Glutamatergic neuron (in vitro differentiated cells): ENCODE results near the gene STX11. TPM values are rescaled to one million over a fixed set of nuclear protein-coding genes. Genes with fewer than 3 reads are reported as not detected.

Experiments used
- DNase-seq: peaks from one replicate; pipeline ENCODE4 v3.0.0; 2022
- H3K27ac Mint-ChIP-seq: one replicate; pipeline ENCODE4 v1.8.0; 2020; ENCODE audit warnings: mild to moderate bottlenecking, mixed read lengths, inconsistent platforms; ENCODE audit not compliant: unreplicated experiment
- H3K27me3 Mint-ChIP-seq: one replicate; pipeline ENCODE4 v1.8.0; 2020; ENCODE audit warnings: mild to moderate bottlenecking, moderate library complexity, mixed read lengths, inconsistent platforms; ENCODE audit not compliant: unreplicated experiment
- H3K36me3 Mint-ChIP-seq: one replicate; pipeline ENCODE4 v1.8.0; 2020; ENCODE audit warnings: mild to moderate bottlenecking, mixed read lengths, inconsistent platforms; ENCODE audit not compliant: unreplicated experiment
- H3K4me1 Mint-ChIP-seq: one replicate; pipeline ENCODE4 v1.8.0; 2020; ENCODE audit warnings: mild to moderate bottlenecking, low read depth, mixed read lengths, inconsistent platforms; ENCODE audit not compliant: unreplicated experiment
- H3K4me3 Mint-ChIP-seq: one replicate; pipeline ENCODE4 v1.8.0; 2020; ENCODE audit warnings: mild to moderate bottlenecking, mixed read lengths, inconsistent platforms; ENCODE audit not compliant: unreplicated experiment
- H3K9me3 Mint-ChIP-seq: one replicate; pipeline ENCODE4 v1.8.0; 2020; ENCODE audit warnings: mild to moderate bottlenecking, moderate library complexity, mixed read lengths, inconsistent platforms; ENCODE audit not compliant: unreplicated experiment
- CTCF ChIP-seq: fragments of 200-600 bp; sonication (generic); IDR thresholded peaks from one replicate; pipeline ENCODE4 v1.5.0; 2021; ENCODE audit not compliant: partially characterized antibody, unreplicated experiment
- total RNA-seq: library from RNA; stranded (reverse); fragmentation: NEBNext Ultra II Directional; extraction: Animal tissue kit (Norgen Biotek cat#: 25700); gene quantifications from one replicate; pipeline ENCODE4 v1.2.1, GENCODE V29; 2021; ENCODE audit not compliant: unreplicated experiment

STX11 gene
- total RNA-seq, 1 donor from 2014 or later: not detected

GRCh38 chr6:144145541-144145940, 4.8 kb upstream of the STX11 start:
- Mint-ChIP-seq H3K27ac (no peak overlapping the region), H3K4me1 (no peaks in the 10 kb centered on the region), H3K9me3 (peaks cover 3% of the 10 kb centered on the region)

DNA sequence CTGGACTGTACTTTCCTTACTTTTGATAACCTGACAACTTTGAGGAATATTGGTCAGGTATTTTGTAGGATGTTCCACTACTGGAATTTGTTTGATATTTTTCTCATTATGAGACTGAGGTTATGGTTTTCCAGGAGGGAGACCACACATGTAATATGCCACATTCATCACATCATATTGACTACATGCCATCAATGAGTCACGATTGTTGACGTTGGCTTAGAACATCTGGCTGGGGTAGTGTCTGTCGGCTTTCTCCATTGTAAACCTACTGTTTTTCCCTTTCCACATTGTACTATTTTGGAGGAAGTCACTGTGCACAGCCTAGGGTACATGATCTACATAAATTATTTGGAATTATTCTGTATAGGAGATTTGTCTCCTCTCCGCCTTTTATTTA, 1.4 kb upstream of the STX11 start:
- Mint-ChIP-seq H3K9me3 (peaks cover 3% of the 10 kb centered on the region), H3K27ac (no peak overlapping the region), H3K36me3 (no peaks in the 10 kb centered on the region), H3K4me1 (no peaks in the 10 kb centered on the region), H3K27me3 (peaks cover 12% of the 10 kb centered on the region), H3K4me3 (no peak overlapping the region)
- no peak for TF ChIP-seq CTCF
- no peak for DNase-seq

More at GRCh38 chr6:144145541-144145940, 4.8 kb upstream of the STX11 start:
- Mint-ChIP-seq H3K4me3 (no peak overlapping the region), H3K36me3 (no peaks in the 10 kb centered on the region), H3K27me3 (peaks cover 12% of the 10 kb centered on the region)
- no peak for DNase-seq
- TF ChIP-seq CTCF: no peak

DNA sequence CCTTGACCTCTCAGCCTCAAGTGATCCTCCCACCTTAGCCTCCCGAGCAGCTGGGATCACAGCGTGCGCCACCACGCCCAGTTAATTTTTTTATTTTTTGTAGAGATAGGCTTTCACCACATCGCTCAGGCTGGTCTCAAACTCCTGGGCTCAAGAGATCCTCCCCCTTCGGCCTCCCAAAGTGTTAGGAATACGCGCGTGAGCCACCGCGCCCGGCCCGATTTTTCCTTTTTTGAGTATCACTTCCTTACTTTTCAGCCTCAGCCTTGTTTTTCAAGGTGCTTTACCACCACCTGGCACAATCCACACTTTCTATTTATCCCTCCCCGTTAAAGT, 791 bp upstream of the STX11 start:
- no peak for DNase-seq
- Mint-ChIP-seq H3K4me3 (peak overlapping the region; percentile 80), H3K4me1 (no peaks in the 10 kb centered on the region), H3K36me3 (no peaks in the 10 kb centered on the region), H3K27ac (no peak overlapping the region), H3K9me3 (peaks cover 3% of the 10 kb centered on the region), H3K27me3 (peaks cover 12% of the 10 kb centered on the region)
- no peak for TF ChIP-seq CTCF

DNA sequence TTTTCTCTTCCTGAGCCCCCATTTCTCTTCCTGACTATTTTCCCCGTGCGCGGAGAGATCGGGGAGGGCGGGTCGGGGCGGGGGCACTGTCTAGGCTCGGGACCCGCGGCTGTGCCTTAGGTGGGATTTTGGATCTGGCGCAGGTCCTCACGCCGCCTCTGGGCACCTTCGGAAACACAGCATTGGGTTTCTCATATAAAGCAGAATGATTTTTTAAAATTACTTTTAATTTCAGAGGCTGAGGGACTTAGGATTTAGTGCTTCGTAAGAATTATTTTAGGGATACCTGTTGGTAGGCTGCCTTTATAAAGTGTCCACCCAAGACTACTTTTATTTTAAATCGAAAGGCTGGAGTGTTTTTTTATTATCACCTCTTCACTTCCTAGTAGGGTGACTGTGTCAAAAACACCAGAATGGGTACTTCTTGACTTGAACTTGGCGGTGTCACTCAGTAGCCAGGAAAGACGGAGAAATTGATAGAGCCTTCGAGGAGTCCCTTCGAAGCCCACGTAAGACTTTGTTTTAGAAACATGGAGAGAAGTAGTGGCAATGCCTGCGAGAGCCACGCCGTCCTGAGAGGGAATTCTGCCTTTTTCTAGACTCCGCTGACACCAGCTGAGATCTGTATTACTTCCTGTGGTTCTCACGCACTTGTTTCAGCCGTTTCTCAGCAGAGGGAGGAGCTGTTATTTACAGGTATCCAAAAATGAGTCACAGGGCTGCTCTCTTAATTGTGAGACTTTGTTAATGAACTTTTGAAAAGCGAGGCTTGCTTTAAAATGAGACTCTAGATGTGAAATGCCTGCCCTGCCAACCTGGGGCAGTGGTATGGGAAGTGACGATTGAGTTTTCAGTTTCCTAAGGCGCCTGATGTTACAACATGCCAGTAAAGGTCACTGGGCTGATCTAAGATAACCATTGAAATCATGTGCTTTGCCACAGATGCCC, 667 bp downstream of the STX11 start:
- H3K27me3 Mint-ChIP-seq: peaks cover 9% of the 10 kb centered on the region
- H3K4me3 Mint-ChIP-seq: peak overlapping the region; percentile 81
- H3K4me1 Mint-ChIP-seq: no peaks in the 10 kb centered on the region
- peak; percentile 22 for TF ChIP-seq CTCF
- no peak for DNase-seq
- peaks cover 3% of the 10 kb centered on the region for H3K9me3 Mint-ChIP-seq
- no peaks in the 10 kb centered on the region for H3K36me3 Mint-ChIP-seq
- H3K27ac Mint-ChIP-seq: no peak overlapping the region

DNA sequence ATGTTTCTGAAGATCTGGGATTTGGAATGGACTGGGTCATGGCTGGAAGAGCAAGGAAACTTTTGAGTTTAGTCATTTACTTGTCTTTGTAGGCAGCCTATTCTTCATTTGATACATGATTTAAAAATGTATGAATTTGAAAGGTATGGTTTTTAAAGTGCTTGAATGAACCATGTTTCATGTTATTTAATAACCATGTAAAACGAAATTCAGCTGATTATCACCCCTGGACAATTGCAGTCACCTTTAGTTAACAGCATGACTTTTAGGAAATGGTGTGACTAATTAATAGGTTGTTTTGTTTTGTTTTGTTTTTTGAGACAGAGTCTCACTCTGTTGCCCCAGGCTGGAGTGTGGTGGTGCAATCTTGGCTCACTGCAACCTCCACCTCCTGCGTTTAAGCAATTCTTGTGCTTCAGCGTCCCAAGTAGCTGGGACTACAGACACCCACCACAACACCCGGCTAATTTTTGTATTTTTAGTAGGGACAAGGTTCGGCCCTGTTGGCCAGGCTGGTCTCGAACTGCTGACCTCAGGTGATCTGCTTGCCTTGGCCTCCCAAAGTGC, 2.1 kb downstream of the STX11 start:
- H3K4me1 Mint-ChIP-seq: no peaks in the 10 kb centered on the region
- no peak for TF ChIP-seq CTCF
- H3K9me3 Mint-ChIP-seq: peaks cover 3% of the 10 kb centered on the region
- no peak for DNase-seq
- no peaks in the 10 kb centered on the region for H3K36me3 Mint-ChIP-seq
- no peak overlapping the region for H3K27ac Mint-ChIP-seq
- H3K27me3 Mint-ChIP-seq: peaks cover 9% of the 10 kb centered on the region
- H3K4me3 Mint-ChIP-seq: no peak overlapping the region
